Loucy (cell line): Measurements from ENCODE around the gene EP400.

Source experiments
- EZH2phosphoT487 ChIP-seq: fragments of 200-600 bp; IDR thresholded peaks from 2 replicates; pipeline ENCODE4 v1.6.1; 2018; ENCODE audit warnings: antibody characterized with exemption, mild to moderate bottlenecking, moderate library complexity, borderline replicate concordance
- TF ChIP-seq, protein P1 (sequence below): fragments of 200-600 bp; sonication (generic); conservative IDR thresholded peaks from 2 replicates; pipeline ENCODE4 v1.5.1; 2014; ENCODE audit warnings: mild to moderate bottlenecking, antibody characterized with exemption, low read length

DNA sequence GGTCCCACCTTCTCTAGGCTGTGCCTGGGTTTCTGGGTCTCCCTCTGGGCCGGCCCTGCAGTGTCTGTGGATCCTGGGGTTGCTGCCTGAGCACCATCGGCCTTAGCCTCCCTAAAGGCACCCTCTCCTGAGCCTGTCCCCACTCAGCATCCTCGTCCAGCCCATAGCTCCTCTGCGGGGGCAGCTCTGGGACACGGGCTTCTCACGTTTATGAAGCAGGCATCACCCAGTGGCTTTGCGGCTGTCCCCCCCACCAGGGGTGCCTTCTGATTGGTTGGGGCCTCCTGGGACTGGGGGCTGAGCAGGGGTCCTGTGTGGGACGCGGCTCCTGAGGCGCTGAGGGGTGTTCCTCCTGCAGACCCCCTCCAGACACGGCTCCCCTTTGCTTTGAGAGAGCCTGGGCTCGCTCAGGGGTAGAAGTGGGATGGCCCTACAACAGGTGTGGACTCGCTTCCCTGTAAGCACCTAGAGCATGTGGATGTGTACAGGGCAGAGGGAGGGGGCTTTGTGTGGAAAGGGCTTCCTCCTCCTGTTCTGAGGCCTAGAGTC is 44.6 kb upstream of the EP400 start:
- TF ChIP-seq, protein P1, sequence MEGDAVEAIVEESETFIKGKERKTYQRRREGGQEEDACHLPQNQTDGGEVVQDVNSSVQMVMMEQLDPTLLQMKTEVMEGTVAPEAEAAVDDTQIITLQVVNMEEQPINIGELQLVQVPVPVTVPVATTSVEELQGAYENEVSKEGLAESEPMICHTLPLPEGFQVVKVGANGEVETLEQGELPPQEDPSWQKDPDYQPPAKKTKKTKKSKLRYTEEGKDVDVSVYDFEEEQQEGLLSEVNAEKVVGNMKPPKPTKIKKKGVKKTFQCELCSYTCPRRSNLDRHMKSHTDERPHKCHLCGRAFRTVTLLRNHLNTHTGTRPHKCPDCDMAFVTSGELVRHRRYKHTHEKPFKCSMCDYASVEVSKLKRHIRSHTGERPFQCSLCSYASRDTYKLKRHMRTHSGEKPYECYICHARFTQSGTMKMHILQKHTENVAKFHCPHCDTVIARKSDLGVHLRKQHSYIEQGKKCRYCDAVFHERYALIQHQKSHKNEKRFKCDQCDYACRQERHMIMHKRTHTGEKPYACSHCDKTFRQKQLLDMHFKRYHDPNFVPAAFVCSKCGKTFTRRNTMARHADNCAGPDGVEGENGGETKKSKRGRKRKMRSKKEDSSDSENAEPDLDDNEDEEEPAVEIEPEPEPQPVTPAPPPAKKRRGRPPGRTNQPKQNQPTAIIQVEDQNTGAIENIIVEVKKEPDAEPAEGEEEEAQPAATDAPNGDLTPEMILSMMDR, result no peak
- no peak for TF ChIP-seq EZH2phosphoT487
